HG03196 (cell line): Measurements from ENCODE around the gene TBATA.

Experiments
- ATAC-seq: cut with Tn5 transposase; IDR thresholded peaks from one replicate; pipeline ENCODE4 v1.9.1; 2021; ENCODE audit not compliant: unreplicated experiment

Gene TBATA, protein sequence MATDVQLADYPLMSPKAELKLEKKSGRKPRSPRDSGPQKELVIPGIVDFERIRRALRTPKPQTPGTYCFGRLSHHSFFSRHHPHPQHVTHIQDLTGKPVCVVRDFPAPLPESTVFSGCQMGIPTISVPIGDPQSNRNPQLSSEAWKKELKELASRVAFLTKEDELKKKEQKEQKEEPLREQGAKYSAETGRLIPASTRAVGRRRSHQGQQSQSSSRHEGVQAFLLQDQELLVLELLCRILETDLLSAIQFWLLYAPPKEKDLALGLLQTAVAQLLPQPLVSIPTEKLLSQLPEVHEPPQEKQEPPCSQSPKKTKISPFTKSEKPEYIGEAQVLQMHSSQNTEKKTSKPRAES

DNA sequence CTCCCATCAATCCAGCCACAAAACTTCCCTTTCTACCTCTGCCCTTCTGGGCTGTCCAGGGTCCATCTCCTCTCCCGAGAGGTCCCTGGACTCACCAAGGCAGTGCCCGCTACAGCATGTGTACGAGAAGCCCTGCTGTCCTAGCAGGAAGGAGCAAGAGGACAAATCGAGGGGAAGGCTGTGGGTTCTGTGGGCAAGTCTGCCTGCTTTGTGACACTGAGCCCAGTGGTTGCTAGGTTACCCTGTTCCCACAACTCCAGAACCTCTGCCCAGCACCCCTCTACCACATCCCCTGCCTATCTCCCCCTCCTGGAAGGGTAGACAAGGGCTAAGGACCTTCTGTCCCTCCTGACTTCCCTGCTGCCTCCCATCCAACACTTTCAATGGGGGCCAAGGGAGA is at the start of gene TBATA:
Gene TBATA, minus strand, starts transcription at position 188 of the 400 bp plus-strand sequence. CDS start 1,998 bp downstream, outside the sequence.
- ATAC-seq = no peak

DNA sequence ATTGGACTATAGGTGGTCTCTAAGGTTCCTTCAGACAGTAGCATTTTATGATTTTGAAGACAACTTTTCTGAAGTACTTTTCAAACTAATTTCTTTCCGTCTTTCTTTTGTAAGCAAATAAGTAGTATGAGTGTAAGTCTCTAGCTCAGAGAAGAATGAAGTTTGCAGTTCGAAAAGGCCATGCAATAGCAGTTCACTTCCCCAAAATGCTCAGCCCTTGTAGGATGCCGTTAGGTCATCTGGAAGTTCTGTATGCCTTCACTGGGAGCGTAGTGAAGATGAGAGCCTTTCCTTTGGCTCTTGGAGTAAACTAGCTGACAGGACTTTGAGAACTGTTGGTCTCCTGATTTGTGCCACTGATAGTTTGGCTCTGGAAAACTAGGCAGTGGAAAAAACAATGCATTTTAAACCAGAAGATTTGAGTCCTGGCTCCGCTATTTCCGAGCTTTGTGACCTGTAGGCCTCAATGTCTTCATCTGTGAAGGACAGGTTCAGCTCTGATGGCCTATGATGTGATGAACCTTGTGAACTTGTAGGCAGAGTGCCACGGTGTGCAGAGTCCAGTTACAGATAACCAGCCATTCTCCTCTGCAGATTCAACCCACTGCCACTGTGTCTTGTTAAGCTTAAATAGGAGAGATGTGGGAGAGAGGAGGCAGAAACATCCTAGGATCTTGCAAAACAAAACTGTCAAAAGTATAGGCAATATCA is 49.4 kb upstream of the TBATA start:
- ATAC-seq = no peak

DNA sequence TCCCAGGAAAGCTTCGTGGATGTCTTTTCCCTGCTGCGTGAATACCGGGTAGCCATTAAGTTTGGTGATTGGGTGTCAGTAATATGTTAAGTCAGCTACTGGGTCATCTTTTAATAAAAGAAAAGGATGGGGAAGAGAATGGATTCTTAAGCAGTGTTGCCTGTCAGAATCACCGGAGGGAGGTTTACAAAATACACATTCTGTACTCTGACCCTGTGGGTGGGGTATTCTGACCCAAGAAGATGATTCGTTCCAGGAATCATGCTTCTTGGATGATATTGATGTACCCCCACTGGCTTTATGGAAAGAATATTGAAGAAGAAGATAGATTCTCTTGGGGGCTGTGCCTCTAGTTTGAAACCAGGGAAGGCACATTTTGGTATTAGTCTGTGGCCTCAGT is 48.8 kb upstream of the TBATA start:
- no peak for ATAC-seq

DNA sequence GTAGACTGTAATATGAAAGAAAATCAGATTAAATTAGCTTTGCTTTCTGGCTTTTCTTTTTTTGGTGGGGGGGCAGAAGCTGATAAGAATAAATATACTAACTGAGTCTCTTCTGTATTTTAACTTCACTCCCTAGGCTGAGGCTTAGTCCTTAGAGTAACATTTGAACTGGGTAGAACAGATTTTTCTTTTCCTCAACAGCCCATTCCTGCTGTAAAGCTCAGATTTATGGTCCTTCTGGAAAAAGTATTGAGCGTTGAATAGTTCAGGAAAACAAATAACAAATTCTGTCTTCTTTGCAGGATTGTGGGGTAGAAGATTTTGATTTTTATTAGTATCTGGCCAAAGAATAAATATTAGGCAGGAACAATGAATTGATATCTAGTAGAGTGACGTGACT is 48.4 kb upstream of the TBATA start:
- no peak for ATAC-seq

DNA sequence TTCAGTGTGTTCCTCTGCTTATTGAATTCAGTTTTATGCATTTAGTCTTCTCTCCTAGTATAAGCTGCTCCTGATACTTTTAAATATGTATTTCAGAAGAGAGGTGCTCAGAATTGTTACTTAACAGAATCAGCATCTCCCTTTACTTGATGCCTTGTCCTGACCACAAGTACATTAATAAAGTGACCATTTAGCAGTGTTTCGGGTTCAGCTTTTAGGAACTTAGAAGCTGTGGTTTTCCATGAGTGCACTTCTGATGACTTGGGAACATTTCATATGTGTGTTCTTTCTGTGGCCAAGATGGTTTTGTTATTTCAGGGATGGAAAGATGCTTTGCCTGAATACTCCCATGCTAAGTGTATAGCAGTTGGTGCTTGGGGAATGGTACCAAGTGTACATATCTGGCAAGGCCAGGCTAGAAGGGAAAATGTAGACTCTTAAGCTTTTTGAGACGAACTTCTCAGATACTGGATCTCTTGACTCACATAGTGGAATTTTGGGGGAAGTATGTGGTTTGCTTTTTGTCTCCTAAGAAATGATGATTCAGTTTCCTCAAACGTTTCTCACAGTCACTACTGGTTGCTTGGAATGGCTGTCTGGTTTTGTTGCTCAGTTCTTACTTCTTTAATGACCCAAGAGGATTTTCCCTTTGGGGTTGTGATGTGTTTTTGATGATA is 47.8 kb upstream of the TBATA start:
- ATAC-seq = no peak

DNA sequence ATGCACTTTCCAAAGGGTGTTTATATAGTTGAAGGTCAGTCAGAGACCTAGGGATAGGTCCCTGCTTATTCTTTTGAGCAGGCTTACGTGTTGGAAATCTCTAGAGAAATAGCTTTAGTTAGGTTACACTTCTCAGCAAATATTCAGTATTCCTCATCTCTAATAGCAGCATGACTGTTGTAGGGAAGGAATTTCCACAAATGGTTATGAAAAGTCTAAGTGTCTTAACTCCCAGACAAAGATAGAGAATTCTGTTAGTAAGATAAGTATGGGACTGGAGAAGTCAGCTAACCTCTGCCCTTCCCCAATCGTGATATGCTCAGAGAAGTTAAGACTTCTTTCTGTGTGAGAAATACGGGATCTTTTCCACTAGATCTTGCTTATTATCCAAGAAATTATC is 47.0 kb upstream of the TBATA start:
- ATAC-seq = no peak

DNA sequence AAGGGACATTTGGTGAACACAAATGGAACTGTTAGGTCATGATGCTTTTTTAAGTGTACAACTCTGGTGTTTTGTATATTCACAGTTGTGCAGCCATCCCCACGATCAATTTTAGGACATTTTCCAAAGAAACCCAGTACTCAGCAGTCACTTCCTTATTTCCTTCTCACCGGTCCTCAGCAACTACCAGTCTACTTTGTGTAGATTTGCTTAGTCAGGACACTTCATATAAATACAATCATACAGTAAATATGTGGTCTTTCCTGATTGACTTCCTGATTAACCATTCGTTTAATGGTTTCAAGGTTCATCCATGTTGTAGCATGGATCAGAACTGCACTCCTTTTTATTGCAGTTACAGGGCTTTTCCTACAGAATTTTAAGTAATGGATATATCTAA is 45.0 kb upstream of the TBATA start:
- no peak for ATAC-seq

DNA sequence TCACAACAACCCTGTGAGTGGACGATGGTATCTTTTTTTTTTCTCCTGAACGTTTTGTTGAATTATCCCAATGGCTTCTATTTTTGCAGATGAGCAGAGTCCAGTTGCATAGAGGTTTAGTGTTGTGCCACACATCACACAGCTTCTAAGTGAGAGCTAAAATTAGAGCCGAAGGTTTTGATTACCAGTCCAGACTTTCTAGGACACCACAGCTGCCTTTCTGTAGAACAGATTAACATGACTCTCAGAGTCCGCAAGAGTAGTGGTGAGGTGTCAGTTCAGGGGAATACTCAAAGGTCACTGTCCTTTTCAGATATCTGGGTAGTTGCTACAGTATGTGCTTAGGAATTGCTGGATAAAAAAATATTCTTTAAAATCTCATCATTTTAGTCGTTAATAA is 44.4 kb upstream of the TBATA start:
- ATAC-seq = no peak

DNA sequence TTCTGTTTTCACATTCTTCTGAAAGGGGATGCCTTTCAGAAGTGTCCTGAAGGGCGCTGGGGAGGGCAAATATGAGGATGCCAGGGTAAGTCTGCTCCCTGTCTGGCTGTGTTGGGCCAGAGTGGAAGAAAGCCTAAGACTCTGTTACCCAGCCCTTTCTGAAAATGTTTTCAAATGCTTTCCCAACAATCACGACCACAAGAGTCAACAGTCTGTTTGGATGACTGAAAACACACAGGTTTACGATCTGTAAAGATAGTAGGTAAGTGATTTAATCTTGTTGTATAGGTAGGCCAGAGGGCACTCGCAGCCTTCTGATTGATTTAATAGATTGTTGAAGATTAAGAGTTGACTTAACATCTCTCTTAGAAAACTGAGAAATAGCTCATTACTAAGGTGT is 43.7 kb upstream of the TBATA start:
- no peak for ATAC-seq

DNA sequence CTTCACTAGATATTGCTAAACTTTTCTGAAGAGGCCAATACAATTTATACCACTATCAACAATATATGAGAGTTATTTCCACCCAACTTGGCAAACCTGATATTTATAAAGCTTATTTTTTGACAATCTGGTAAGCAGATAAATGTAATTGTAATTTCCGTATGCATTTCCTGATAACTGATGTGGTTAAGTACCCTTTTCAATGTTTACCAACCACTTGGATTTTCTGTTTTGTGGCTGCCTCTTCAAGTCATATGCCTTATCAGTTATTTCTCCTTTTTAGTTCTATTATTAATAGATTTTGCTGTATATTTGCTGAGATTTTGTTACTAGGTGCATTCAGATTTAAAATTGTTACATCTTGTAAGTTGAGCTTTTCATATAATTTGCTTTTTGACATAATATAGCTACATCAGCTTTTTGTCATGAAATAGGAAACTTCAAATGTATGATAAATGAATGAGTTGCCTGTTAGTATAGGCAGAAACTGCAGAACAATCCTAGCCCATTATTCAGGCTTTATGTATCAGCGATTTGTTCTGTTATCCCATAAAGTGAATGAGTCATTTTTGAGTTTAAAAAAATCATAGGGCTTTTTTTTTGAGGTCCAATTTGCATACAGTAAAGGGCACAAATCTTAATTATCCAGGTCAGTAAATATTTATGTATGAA is 42.0 kb upstream of the TBATA start:
- ATAC-seq = no peak

DNA sequence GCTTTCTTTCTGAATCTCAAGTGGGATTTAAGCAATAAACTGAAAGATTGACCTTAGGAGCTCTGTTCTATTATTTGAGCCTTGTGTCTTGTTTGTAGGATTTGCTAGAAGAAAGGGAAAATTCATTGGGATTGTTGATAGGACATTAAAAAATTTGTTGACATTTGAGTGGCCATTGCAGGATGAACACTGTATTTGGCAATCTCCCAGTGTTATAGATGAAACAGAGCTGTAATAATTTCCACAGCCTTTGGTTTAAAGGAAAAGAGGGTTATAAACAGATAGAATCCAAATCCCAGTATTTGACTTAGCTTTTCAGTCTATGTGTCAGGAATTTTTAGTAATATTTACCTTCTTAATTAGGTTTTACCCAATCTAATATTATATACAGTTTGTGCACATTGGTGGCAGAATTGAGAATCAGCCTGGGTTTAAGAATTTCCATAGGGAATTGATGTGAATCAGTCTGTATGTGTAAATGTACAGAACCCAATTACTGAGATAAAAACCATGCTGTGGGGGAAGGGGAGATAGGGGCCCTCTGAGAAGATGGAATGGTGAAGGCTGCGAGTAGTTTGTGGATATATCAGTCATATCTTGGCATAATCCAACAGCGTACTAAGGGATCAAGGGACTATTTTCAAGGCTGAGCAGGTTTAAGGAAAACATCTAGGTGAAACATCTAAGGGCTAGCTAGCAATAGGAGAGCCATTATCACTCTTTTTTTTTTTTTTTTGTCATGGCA is 37.1 kb upstream of the TBATA start:
- ATAC-seq = no peak

DNA sequence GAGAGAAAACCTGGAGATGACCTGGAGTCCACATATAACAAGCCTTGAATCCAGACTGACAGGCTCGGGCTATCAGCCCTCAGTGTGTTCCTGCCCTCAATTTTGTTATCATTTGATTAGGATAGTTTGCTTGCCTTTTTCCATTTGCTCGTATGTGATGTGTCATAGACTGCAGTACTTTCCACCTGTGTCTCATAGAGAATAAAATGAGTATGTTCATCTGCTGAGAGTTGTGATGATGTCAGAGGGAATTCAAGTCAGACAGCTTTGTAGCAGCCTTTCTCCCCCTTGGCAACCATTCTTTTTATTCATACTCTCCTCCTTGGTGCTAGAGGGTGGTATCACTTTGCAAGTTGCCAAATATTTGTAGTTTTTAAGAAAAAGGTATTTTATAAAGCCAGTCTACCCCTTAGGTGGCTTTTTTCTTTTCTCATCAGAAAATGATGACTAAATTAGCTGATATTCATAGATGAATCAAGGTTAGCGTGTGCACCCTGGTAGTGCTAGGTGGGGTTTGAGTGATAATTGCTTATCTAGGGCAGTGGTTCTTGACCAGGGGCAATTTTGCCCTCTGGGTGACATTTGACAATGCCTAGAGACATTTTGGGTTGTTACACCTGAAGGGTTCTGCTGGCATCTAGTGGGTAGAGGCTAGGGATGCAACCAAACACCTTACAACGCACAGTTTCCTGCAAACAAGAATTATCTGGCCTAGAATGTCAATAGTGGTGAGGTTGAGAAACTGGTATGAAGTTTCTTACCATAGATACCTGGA is 36.0 kb upstream of the TBATA start:
- no peak for ATAC-seq

DNA sequence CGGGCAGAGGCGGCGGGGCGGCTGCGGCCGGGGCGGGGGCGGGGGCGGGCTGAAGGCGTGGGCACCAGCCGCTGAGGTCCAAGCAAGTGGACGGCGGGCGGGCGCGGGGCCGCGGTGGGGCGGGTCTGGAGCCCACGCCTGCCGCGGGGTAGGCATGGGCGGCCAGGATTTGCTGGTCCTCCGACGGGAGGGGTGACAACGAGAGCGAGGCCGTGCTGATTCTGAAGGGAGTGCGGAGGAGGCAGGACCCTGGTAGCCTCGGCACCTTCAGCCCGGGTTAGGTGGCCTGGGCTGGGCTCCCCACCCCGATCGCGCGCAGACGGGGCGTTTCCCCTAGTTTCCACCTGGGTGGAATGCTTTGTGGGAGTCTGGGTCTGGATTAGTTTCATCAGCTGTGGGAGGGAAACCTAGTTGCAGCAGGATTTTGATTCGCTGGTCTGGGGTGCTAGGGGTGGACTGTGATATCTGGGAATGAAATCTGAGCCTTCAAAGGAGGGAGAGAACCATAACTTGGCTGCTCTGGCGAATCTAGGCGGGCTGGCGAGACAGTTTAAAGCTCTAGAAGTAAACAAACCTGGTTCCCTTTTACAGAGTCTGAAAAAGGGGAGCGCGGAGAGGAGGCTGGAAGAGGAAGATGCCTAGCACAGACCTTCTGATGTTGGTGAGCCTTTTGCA is 31.2 kb upstream of the TBATA start:
- peak; percentile 27 for ATAC-seq

DNA sequence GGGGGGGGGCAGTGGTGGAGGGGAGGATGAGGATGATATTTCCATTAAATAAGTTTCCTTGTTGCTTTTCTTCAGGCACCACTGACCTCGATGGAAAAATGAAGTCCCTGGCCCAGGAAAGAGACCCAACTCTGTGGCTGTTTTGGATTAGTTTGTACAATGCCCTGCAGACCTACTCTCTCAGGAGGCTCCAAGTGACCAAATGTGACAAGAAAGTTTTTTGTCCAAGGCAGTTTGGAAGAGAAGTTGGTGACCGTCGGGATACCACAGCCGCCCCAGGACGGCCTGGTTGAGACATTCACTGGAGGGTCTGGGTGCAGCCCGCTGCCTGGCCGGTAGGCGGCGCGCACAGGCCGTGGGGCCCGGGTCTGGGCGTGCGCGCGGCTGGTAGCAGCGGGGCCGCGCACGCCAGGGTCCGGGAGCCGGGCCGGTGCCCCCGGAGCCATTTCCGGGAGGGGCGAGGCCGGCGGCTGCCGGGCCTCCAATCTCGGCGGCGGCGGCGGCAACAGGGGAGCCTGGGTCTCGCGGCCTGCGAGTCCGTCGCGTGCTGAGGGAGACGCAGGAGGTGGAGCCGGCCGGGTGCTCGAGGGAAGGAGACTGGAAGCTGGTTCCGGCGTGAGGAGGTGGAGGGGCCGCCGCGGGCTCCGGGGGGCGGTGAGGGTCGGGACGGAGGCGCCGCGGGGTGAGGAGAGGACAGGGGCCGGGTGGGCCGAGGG is 30.5 kb upstream of the TBATA start, which contains the start of gene SGPL1:
Gene SGPL1, plus strand, starts transcription at position 445 of the 716 bp plus-strand sequence. CDS start 906 bp downstream, outside the sequence.
- ATAC-seq = peak; percentile 80

DNA sequence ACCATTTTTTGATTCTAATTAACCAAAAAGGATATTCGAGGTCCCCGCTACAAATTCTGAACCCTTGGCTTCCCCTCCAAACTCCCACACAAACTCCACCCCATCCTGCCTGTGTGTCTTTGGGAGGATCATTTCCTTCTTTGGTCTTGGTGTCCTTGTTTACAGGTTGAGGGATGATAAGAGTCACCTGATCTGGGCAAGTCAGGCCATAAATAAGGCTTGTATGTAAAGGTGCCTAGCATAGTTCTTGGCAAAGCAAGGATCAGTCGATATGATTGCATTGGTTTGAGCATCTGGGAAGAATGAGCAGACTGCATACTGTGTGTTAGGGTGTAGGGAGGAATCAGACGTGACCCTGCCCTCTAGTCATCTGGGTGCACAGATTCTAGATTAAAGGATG is 28.9 kb upstream of the TBATA start:
- ATAC-seq = no peak

DNA sequence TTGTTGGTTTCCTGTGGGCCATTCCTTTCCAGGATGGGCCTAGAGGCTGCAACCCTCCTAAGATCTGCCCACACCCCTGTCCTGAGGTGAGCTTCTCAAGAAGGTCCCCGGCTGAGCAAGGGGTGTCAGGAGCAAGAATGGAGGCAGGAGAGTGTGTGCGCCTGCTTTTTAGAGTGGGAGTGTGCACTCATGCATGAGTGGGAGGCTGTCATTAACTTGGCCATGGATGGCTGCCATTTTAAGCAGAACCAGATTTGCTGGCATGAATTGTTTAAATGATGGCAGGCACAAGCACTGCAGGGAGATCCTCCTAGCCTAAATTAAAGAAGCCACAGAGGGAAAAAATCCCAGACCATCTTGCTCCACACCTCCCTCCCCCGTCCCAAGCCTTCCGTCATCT is 27.6 kb upstream of the TBATA start:
- ATAC-seq = no peak

DNA sequence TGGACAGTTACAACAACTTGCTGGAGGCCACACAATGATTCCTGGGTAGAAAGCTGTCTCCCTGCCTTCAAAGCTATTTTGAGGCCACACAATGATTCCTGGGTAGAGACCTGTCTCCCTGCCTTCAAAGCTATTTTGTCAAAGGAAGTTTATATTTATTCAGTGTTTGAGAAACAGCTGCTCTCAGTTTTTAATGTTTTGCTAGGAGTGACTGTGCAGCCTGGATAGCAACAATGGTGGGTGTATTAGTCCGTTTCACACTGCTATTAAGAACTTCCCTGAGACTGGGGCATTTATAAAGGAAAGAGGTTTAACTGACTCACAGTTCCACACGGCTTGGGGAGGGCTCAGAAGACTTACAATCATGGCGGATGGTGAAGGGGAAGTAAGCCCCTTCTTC is 26.7 kb upstream of the TBATA start:
- ATAC-seq = no peak

DNA sequence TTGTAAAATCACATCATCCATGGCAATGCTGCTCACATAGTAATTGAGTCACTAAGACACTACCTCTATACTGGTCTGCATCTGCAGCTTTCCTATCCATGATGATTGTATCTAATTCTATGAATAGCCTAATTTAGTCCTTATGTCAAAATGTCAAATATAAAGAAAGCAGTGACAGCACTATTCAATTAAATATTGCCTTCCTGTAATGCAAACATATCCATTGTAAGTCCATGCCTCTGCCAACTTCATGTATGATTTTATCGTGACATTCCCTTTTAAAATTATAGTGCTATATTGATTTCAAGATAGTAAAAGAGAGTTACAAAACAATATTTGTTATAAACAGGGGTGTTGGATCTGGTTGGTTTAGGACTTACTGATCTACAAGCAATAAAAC is 25.8 kb upstream of the TBATA start:
- ATAC-seq = no peak

DNA sequence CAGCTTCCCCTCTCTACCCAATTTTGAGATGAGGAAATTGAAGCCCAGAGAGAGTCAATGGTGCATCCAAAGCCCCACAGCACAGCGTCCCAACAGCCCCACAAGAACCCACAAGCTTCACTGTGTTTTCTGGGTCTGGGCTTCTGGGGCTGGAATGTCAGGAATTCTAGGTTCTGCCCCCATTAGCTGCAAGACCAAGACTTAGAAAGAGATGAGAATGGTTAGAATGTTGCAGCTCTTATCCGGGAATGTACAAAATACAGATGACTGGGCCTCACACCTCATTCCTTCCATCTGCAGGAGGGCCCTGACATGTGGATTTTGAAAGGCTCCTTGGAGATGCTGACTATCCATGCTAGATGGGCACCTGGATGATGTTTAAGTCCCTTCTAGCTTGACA is 24.5 kb upstream of the TBATA start:
- no peak for ATAC-seq
